Chondrocyte (in vitro differentiated cells): Measurements from ENCODE around the gene SLC24A1. TPM values are rescaled to one million over a fixed set of nuclear protein-coding genes. Genes with fewer than 3 reads are reported as not detected.

Experiments
- DNase-seq: peaks from one replicate; pipeline ENCODE4 v3.0.0; 2021; ENCODE audit warnings: mixed read lengths, low spot score
- H3K27ac Mint-ChIP-seq: one replicate; pipeline ENCODE4 v1.8.0; 2021; ENCODE audit warnings: mild to moderate bottlenecking, moderate library complexity, mixed read lengths; ENCODE audit not compliant: unreplicated experiment
- H3K27me3 Mint-ChIP-seq: 2 replicates; pipeline ENCODE4 v1.8.0; 2021; ENCODE audit warnings: low read depth, mixed read lengths
- H3K36me3 Mint-ChIP-seq: 2 replicates; pipeline ENCODE4 v1.8.0; 2021; ENCODE audit warnings: low read depth, mixed read lengths
- H3K4me1 Mint-ChIP-seq: 2 replicates; pipeline ENCODE4 v1.8.0; 2021; ENCODE audit warnings: low read depth, mild to moderate bottlenecking, mixed read lengths
- H3K4me3 Mint-ChIP-seq: one replicate; pipeline ENCODE4 v1.8.0; 2021; ENCODE audit warnings: mild to moderate bottlenecking, moderate library complexity, mixed read lengths; ENCODE audit not compliant: unreplicated experiment
- H3K9me3 Mint-ChIP-seq: 2 replicates; pipeline ENCODE4 v1.8.0; 2021; ENCODE audit warnings: low read depth, mixed read lengths
- total RNA-seq: library from RNA; stranded (reverse); gene quantifications from 3 replicates; pipeline ENCODE4 v1.2.1, GENCODE V29; 2021
- TF ChIP-seq, protein P1 (sequence below): fragments of 200-600 bp; sonication (generic); IDR thresholded peaks from 2 replicates; pipeline ENCODE4 v1.5.0; 2021; ENCODE audit warnings: antibody characterized with exemption, mild to moderate bottlenecking, moderate library complexity

Gene SLC24A1
- total RNA-seq, 1 donor from 2014 or later = 11.1 TPM

GRCh38 chr15:65675551-65675950 is 53.8 kb downstream of the SLC24A1 start:
- DNase-seq = no peak
- Mint-ChIP-seq H3K36me3 (peaks cover 3% of the 10 kb centered on the region), H3K4me3 (no peak overlapping the region), H3K9me3 (no peaks in the 10 kb centered on the region), H3K27me3 (no peaks in the 10 kb centered on the region), H3K27ac (no peak overlapping the region), H3K4me1 (no peaks in the 10 kb centered on the region)
- TF ChIP-seq, protein P1, sequence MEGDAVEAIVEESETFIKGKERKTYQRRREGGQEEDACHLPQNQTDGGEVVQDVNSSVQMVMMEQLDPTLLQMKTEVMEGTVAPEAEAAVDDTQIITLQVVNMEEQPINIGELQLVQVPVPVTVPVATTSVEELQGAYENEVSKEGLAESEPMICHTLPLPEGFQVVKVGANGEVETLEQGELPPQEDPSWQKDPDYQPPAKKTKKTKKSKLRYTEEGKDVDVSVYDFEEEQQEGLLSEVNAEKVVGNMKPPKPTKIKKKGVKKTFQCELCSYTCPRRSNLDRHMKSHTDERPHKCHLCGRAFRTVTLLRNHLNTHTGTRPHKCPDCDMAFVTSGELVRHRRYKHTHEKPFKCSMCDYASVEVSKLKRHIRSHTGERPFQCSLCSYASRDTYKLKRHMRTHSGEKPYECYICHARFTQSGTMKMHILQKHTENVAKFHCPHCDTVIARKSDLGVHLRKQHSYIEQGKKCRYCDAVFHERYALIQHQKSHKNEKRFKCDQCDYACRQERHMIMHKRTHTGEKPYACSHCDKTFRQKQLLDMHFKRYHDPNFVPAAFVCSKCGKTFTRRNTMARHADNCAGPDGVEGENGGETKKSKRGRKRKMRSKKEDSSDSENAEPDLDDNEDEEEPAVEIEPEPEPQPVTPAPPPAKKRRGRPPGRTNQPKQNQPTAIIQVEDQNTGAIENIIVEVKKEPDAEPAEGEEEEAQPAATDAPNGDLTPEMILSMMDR = no peak

- no peak for DNase-seq
- no peak overlapping the region for H3K27ac Mint-ChIP-seq
- no peaks in the 10 kb centered on the region for H3K4me1 Mint-ChIP-seq
- H3K27me3 Mint-ChIP-seq = no peaks in the 10 kb centered on the region
- no peak overlapping the region for H3K4me3 Mint-ChIP-seq
- H3K36me3 Mint-ChIP-seq = no peaks in the 10 kb centered on the region
- H3K9me3 Mint-ChIP-seq = no peaks in the 10 kb centered on the region
- TF ChIP-seq, protein P1 = no peak
These were observed 54.4 kb downstream of the SLC24A1 start for GRCh38 chr15:65676123-65676522.

DNA sequence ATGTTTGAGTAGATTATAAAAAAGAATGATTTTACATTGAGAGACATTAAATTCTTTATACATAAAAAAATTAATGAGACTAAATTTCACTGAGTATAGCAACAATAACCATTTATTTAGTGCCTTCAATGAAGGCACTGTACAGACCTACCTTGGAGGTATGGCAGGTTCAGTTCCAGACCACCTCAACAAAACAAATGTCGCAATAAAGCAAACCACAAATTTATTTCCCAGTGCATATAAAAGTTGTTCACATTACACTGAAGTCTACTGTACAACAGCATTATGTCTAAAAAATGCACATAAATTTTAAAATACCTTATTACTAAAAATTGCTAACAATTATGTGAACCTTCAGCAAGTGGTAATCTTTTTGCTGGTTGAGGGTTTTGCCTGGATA is 58.8 kb downstream of the SLC24A1 start:
- Mint-ChIP-seq H3K27ac (no peak overlapping the region), H3K4me1 (no peaks in the 10 kb centered on the region), H3K4me3 (no peak overlapping the region), H3K27me3 (no peaks in the 10 kb centered on the region), H3K9me3 (peaks cover 3% of the 10 kb centered on the region), H3K36me3 (peaks cover 3% of the 10 kb centered on the region)
- TF ChIP-seq, protein P1 = no peak
- DNase-seq = no peak

GRCh38 chr15:65682404-65682911 is 60.7 kb downstream of the SLC24A1 start:
- Mint-ChIP-seq H3K9me3 (peaks cover 3% of the 10 kb centered on the region), H3K27me3 (no peaks in the 10 kb centered on the region), H3K4me1 (no peaks in the 10 kb centered on the region), H3K36me3 (peaks cover 6% of the 10 kb centered on the region), H3K4me3 (no peak overlapping the region), H3K27ac (no peak overlapping the region)
- TF ChIP-seq, protein P1 = no peak
- DNase-seq = no peak

DNA sequence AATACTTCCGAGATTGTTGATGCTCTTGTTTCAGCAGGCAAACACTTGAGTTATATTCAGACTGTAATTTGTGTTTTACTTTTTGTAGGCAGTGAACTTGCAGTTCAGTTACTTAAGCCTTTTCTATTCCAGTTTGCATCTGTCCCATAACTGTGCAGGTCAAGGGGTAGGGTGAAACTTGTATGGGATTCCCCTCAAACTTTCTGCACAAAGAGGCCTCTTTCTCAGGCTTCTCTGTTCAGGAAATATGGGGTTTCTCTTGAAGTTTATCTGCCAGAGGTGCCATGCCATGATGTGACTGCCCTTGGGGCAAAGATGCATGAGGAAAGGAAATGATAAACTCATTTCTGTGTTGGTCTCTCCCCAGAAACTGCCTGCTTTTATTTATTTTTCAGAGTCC is 66.7 kb downstream of the SLC24A1 start:
- Mint-ChIP-seq H3K27me3 (no peaks in the 10 kb centered on the region), H3K36me3 (peaks cover 21% of the 10 kb centered on the region), H3K9me3 (no peaks in the 10 kb centered on the region), H3K4me1 (no peaks in the 10 kb centered on the region), H3K27ac (no peak overlapping the region), H3K4me3 (no peak overlapping the region)
- no peak for DNase-seq
- TF ChIP-seq, protein P1 = no peak
